NCI-H1436 (cell line): ENCODE measurements around the gene PCDHA1.
"Not testable (repeated sequence)": the region's sequence is repeated elsewhere in the genome, so short reads cannot be mapped to it uniquely, and the experiment has no call there.

Experiments used
- DNase-seq: peaks from one replicate; lab custom pipeline; 2025; lab: John Stamatoyannopoulos, UW

The PCDHA1 gene

GRCh38 chr5:140785905-140786686, at the start of gene PCDHA1:
Gene PCDHA1 (plus strand): TSS chr5:140786140.
- no peak for DNase-seq

GRCh38 chr5:140737486-140737885, 48.5 kb upstream of the PCDHA1 start:
- DNase-seq, result no peak

GRCh38 chr5:140741967-140742366, 44.0 kb upstream of the PCDHA1 start:
- DNase-seq, result no peak

GRCh38 chr5:140753561-140753960, 32.4 kb upstream of the PCDHA1 start:
- no peak for DNase-seq

- no peak for DNase-seq
Observed at GRCh38 chr5:140764177-140764973, 21.6 kb upstream of the PCDHA1 start.

DNA sequence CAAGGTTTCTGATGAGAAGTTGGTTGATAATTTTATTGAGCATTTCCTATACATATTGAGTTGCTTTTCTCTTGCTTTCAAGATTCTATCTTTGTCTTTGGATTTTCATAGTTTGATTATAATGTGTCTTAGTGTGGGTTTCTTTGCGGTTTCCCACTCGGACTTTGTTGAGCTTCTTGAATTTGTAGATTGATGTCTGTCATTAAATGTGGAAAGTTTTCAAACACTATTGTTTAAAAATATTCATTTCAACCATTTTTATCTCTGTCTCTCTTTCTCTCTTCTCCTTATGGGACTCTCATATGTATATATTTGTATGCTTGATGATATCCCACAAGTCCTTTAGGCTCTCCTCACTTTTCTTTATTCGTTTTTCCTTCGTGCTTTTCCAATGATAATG, 18.5 kb upstream of the PCDHA1 start:
- no peak for DNase-seq

DNA sequence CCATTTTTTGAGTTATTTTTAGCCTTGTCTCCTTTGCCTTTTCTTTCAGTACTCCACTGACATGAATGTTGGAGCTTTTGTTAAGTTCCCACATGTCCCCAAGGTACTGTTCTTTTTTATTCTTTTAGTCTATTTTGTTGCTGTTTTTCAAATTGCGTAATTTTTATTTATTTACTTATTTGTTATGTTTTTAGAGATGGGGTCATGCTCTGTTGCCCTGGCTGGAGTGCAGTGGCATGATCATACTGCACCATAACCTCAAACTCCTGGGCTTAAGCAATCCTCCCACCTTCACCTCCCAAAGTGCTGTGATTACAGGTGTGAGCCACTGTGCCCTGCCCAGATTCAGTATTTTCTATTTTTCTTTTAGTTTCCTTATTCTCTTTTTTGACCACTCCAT, 5.4 kb upstream of the PCDHA1 start:
- no peak for DNase-seq

GRCh38 chr5:140787422-140787821, 1.5 kb downstream of the PCDHA1 start:
- not testable (repeated sequence) for DNase-seq

DNA sequence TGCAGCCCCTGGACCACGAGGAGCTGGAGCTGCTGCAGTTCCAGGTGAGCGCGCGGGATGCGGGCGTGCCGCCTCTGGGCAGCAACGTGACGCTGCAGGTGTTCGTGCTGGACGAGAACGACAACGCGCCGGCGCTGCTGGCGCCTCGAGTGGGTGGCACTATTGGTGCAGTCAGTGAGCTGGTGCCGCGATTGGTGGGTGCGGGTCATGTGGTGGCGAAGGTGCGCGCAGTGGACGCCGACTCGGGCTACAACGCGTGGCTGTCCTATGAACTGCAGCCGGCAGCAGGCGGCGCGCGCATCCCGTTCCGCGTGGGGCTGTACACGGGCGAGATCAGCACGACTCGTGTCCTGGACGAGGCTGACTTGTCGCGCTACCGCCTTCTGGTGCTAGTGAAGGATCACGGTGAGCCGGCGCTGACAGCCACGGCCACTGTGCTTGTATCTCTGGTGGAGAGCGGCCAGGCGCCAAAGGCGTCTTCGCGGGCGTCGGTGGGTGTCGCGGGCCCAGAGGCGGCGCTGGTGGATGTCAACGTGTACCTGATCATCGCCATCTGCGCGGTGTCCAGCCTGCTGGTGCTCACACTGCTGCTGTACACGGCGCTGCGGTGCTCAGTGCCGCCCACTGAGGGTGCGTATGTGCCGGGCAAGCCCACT, 2.0 kb downstream of the PCDHA1 start:
- not testable (repeated sequence) for DNase-seq

- DNase-seq, result no peak
Observed at GRCh38 chr5:140791089-140791488, 5.1 kb downstream of the PCDHA1 start.

DNA sequence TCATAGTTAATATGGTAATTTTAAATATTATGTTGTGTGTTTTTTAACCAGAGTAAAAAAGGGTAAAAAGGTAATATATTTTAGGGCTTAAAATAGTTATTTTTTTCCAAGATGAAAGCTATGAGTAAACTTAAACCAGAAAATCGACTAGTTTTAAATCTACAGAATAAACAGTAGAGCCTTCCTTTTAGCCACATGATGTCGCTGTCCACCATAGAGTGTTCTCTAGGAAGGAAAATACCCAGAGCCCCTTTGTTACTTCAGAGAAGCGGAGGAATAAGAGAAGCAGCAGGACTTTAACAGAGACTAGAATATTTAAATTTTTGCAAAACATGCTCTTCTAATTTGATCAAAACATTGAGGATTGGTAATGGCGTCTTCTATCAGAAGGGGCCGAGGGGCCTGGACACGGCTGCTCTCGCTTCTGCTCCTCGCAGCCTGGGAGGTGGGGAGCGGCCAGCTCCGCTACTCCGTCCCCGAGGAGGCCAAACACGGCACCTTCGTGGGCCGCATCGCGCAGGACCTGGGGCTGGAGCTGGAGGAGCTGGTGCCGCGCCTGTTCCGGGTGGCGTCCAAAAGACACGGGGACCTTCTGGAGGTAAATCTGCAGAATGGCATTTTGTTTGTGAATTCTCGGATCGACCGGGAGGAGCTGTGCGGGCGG, 8.8 kb downstream of the PCDHA1 start, which contains the start of gene PCDHA2:
Gene PCDHA2, plus strand, starts transcription at position 258 of the 664 bp plus-strand sequence.
- no peak for DNase-seq

DNA sequence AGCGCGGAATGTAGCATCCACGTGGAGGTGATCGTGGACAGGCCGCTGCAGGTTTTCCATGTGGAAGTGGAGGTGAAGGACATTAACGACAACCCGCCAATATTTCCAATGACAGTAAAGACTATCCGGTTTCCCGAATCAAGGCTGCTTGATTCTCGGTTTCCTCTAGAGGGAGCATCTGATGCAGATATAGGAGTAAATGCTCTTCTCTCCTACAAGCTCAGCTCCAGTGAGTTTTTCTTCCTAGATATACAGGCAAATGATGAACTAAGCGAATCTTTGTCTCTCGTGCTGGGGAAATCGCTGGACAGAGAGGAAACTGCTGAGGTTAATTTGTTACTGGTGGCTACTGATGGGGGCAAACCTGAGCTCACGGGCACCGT, 9.3 kb downstream of the PCDHA1 start:
- DNase-seq, result no peak

DNA sequence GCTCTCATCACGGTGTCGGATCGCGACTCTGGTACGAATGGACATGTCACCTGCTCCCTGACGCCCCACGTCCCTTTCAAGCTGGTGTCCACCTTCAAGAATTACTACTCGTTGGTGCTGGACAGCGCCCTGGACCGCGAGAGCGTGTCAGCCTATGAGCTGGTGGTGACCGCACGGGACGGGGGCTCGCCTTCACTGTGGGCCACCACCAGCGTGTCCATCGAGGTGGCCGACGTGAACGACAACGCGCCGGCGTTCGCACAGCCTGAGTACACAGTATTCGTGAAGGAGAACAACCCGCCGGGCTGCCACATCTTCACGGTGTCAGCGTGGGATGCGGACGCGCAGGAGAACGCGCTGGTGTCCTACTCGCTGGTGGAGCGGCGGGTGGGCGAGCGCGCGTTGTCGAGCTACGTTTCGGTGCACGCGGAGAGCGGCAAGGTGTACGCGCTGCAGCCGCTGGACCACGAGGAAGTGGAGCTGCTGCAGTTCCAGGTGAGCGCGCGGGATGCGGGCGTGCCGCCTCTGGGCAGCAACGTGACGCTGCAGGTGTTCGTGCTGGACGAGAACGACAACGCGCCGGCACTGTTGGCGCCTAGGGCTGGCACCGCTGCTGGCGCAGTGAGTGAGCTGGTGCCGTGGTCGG, 10.3 kb downstream of the PCDHA1 start:
- not testable (repeated sequence) for DNase-seq

- no peak for DNase-seq
Observed at GRCh38 chr5:140796718-140797095, 10.8 kb downstream of the PCDHA1 start.

DNA sequence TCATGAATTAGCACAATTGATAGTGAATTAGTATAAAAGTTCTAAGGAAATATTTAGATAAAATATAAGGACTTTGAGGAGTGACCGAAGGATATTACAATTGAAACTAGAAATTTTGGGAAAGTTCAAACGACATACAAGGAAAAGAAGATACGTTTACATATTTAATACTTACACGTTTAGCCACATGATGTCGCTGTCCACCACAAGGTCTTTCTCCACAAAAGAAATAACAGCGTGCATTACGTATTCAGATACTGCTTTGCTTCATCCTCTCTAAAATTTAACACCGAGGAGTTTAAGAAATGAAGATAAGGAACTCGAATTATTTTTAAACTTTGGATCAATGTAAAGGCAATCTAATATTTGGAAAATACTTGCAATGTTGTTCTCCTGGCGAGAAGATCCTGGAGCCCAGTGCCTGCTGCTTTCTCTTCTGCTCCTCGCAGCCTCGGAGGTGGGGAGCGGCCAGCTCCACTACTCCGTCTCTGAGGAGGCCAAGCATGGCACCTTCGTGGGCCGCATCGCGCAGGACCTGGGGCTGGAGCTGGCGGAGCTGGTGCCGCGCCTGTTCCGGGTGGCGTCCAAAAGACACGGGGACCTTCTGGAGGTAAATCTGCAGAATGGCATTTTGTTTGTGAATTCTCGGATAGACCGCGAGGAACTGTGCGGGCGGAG, 15.0 kb downstream of the PCDHA1 start, which contains the start of gene PCDHA3:
Gene PCDHA3, plus strand, starts transcription at position 242 of the 678 bp plus-strand sequence.
- no peak for DNase-seq

DNA sequence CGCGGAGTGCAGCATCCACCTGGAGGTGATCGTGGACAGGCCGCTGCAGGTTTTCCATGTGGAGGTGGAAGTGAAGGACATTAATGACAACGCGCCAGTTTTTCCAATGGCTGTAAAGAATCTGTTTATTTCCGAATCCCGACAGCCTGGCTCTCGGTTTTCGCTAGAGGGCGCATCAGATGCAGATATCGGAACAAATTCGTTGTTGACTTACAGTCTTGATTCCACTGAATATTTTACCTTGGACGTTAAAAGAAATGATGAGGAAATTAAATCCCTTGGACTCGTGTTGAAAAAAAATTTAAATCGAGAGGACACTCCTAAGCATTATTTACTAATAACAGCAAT, 15.5 kb downstream of the PCDHA1 start:
- DNase-seq, result no peak

DNA sequence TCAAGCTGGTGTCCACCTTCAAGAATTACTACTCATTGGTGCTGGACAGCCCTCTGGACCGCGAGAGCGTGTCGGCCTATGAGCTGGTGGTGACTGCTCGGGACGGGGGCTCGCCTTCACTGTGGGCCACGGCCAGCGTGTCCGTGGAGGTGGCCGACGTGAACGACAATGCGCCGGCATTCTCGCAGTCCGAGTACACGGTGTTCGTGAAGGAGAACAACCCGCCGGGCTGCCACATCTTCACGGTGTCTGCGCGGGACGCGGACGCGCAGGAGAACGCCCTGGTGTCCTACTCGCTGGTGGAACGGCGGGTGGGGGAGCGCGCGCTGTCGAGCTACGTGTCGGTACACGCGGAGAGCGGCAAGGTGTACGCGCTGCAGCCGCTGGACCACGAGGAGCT, 16.4 kb downstream of the PCDHA1 start:
- DNase-seq, result not testable (repeated sequence)

- no peak for DNase-seq
Observed at GRCh38 chr5:140802781-140803271, 16.9 kb downstream of the PCDHA1 start.

GRCh38 chr5:140806834-140807775, 21.2 kb downstream of the PCDHA1 start, which contains the start of gene PCDHA4:
Gene PCDHA4 (plus strand): TSS chr5:140807068.
- peak; percentile 40 for DNase-seq
